Endothelial cell (in vitro differentiated cells): ENCODE data around the gene PRPSAP2. TPM values are rescaled to one million over a fixed set of nuclear protein-coding genes. Genes with fewer than 3 reads are reported as not detected.

Experiments
- DNase-seq: peaks from one replicate; pipeline ENCODE4 v3.0.0; 2021; ENCODE audit warnings: low spot score
- H3K27ac Mint-ChIP-seq: one replicate; pipeline ENCODE4 v1.8.0; 2021; ENCODE audit warnings: mixed read lengths, inconsistent platforms; ENCODE audit not compliant: unreplicated experiment
- H3K27me3 Mint-ChIP-seq: one replicate; pipeline ENCODE4 v1.8.0; 2021; ENCODE audit warnings: mild to moderate bottlenecking, moderate library complexity, mixed read lengths, inconsistent platforms; ENCODE audit not compliant: unreplicated experiment
- H3K36me3 Mint-ChIP-seq: one replicate; pipeline ENCODE4 v1.8.0; 2021; ENCODE audit warnings: mild to moderate bottlenecking, low read depth, mixed read lengths, inconsistent platforms; ENCODE audit not compliant: unreplicated experiment
- H3K4me1 Mint-ChIP-seq: one replicate; pipeline ENCODE4 v1.8.0; 2021; ENCODE audit warnings: mild to moderate bottlenecking, mixed read lengths, inconsistent platforms; ENCODE audit not compliant: unreplicated experiment
- H3K4me3 Mint-ChIP-seq: one replicate; pipeline ENCODE4 v1.8.0; 2021; ENCODE audit warnings: mild to moderate bottlenecking, mixed read lengths, inconsistent platforms; ENCODE audit not compliant: unreplicated experiment
- H3K9me3 Mint-ChIP-seq: one replicate; pipeline ENCODE4 v1.8.0; 2021; ENCODE audit warnings: mixed read lengths, inconsistent platforms; ENCODE audit not compliant: unreplicated experiment
- total RNA-seq: library from RNA; stranded (reverse); fragmentation: NEBNext Ultra II Directional; extraction: Animal tissue kit (Norgen Biotek cat#: 25700); gene quantifications from one replicate; pipeline ENCODE4 v1.2.1, GENCODE V29; 2021; ENCODE audit not compliant: unreplicated experiment
- TF ChIP-seq, protein P1 (sequence below): fragments of 200-600 bp; sonication (generic); IDR thresholded peaks from one replicate; pipeline ENCODE4 v1.5.0; 2021; ENCODE audit warnings: antibody characterized with exemption; ENCODE audit not compliant: unreplicated experiment

Gene PRPSAP2
- total RNA-seq, 1 donor from 2014 or later: 32.4 TPM

DNA sequence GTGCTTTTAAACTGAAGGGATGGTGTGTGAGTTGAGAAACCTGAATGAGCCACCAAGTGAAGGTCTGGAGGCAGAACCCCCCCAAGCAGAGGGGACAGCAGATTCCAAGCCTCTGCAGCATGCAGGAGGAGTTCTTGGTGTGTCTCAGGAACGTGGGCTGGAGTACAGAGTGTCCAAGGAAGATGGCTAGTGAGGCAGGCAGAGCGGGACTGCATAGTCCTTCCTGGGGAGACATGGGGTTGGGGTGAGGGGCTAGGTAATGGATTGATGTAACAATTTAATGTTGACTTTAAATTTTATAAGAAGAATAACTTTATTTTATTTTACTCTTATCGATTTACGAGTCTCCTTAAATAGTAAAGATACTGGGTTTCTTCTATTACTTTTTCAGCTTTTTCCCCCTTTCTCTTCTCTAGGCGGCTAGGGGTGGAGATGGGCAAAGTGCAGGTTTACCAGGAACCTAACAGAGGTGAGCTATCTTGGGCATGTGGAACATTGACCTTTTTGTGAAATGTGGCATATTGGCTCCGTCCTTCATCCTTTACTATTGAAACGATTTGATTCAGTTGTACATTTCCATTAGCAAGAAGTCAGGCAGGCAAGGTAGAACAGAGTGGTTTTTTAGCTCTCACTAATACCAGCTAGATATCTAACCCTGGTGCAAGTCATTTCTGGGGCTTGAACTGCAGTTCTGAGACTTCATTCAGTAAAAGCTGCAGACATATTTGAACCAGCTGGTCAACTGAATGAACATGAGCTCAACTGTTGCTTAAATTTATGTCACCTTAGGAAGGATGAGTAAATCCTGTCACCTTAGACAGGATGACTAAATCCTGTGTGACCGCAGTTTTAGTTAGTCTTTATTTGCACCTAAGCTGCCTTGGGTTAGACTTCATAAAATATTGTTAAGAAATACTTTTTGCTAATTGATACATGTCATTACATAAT lies 9.2 kb downstream of the PRPSAP2 start:
- Mint-ChIP-seq H3K27ac (no peak overlapping the region), H3K36me3 (peaks cover 11% of the 10 kb centered on the region), H3K4me1 (no peaks in the 10 kb centered on the region), H3K9me3 (no peaks in the 10 kb centered on the region), H3K27me3 (peaks cover 2% of the 10 kb centered on the region), H3K4me3 (no peak overlapping the region)
- DNase-seq: no peak
- TF ChIP-seq, protein P1, sequence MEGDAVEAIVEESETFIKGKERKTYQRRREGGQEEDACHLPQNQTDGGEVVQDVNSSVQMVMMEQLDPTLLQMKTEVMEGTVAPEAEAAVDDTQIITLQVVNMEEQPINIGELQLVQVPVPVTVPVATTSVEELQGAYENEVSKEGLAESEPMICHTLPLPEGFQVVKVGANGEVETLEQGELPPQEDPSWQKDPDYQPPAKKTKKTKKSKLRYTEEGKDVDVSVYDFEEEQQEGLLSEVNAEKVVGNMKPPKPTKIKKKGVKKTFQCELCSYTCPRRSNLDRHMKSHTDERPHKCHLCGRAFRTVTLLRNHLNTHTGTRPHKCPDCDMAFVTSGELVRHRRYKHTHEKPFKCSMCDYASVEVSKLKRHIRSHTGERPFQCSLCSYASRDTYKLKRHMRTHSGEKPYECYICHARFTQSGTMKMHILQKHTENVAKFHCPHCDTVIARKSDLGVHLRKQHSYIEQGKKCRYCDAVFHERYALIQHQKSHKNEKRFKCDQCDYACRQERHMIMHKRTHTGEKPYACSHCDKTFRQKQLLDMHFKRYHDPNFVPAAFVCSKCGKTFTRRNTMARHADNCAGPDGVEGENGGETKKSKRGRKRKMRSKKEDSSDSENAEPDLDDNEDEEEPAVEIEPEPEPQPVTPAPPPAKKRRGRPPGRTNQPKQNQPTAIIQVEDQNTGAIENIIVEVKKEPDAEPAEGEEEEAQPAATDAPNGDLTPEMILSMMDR: no peak

DNA sequence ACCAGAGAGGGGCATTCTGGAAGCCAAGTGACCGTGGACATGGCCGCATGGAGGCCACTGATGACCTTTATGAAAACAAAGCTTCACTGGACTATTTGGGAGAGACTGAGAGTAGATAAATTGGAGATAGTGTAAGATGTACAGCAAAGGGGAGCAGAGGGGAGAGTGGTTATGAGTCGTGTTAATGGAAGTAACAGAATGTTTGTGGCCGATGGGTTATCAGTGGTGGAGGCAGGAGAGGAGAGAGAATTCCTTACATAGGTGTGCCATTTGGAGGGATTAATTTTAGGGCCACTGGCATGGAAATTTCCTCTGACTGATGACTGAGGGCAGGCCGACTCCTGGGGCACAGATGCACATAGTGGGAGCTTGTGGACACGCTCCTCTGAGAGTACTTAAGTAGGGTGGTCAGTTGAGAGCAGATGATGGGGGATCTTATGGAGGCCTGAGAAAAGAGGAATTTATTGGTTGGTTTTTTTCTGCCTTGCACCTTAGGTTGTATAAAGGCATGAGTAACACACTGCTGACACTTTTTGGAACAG lies 19.2 kb downstream of the PRPSAP2 start:
- TF ChIP-seq, protein P1: no peak
- Mint-ChIP-seq H3K4me1 (no peaks in the 10 kb centered on the region), H3K9me3 (no peaks in the 10 kb centered on the region), H3K36me3 (peaks cover 30% of the 10 kb centered on the region), H3K4me3 (peak overlapping the region; percentile 49), H3K27ac (no peak overlapping the region), H3K27me3 (peaks cover 2% of the 10 kb centered on the region)
- no peak for DNase-seq

DNA sequence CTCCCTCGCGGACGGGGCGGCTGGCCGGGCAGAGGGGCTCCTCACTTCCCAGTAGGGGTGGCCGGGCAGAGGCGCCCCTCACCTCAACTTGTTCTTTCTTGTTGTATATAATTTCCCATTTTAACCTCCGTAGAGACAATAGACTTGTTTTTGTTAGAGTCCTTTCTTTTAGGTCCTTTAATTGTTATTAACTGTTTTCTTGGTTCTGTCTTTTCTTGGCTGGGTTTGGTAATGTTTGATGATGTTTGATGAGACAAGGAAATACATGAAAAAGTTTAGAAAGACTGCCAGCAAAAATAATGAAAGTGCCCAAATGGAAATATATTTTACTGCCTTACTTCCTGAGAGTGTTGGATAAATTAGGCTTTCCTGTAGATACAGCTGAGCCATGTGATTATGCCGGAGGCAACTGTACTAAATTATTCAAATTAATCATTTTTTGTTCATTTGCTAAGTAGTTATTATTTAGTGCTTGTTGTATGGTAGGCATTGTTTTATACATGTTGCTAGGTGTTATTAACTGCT lies 30.9 kb downstream of the PRPSAP2 start:
- TF ChIP-seq, protein P1: no peak
- peaks cover 27% of the 10 kb centered on the region for H3K36me3 Mint-ChIP-seq
- DNase-seq: no peak
- H3K4me3 Mint-ChIP-seq: no peak overlapping the region
- H3K9me3 Mint-ChIP-seq: no peaks in the 10 kb centered on the region
- H3K27ac Mint-ChIP-seq: peak overlapping the region; percentile 41
- no peaks in the 10 kb centered on the region for H3K27me3 Mint-ChIP-seq
- H3K4me1 Mint-ChIP-seq: no peaks in the 10 kb centered on the region

DNA sequence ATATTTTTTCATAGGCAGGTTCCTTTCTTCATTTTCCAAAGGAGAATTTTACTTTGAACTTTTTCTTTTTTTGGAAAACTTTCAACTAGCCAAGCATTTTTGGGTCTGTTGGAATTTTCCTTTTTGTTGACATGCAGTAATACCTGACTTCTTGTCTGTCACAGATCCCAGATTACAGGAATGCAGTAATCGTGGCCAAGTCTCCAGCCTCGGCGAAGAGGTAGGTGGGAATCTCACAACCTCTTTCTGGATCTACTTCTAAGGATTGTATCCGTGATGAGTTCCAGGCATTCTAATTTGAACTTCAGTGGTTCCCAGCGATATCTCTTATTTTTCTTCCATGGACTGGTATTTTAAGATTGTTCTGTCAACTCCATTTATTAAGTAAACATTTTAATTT lies 31.7 kb downstream of the PRPSAP2 start:
- no peak for DNase-seq
- Mint-ChIP-seq H3K27me3 (no peaks in the 10 kb centered on the region), H3K9me3 (no peaks in the 10 kb centered on the region), H3K27ac (no peak overlapping the region), H3K4me3 (no peak overlapping the region), H3K4me1 (no peaks in the 10 kb centered on the region), H3K36me3 (peaks cover 23% of the 10 kb centered on the region)
- TF ChIP-seq, protein P1: no peak

DNA sequence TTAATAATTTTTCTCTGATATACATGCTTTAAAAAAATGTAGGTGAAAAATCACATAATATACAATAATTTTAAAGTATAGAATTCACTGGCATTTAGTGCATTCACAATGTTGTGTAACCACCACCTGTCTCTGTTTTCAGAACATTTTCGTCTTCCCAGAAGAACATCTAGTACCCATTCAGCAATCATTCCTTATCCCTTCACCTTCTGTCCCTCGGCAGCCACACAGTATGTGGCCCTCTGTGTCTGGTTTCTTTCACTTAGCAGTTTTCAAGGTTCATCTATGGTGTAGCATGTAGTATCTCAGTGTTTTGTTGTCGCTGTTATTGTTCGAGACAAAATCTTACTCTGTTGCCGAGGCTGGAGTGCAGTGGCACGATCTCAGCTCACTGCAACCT lies 33.6 kb downstream of the PRPSAP2 start:
- Mint-ChIP-seq H3K4me3 (peak overlapping the region; percentile 44), H3K27ac (no peak overlapping the region), H3K27me3 (no peaks in the 10 kb centered on the region), H3K36me3 (peaks cover 22% of the 10 kb centered on the region), H3K9me3 (no peaks in the 10 kb centered on the region), H3K4me1 (no peaks in the 10 kb centered on the region)
- DNase-seq: no peak
- TF ChIP-seq, protein P1: no peak
